ENCODE measurements around the gene TBC1D22A. TPM values are rescaled to one million over a fixed set of nuclear protein-coding genes. Genes with fewer than 3 reads are reported as not detected.

The TBC1D22A gene
- total and polyA plus RNA-seq, 11 donors, result 9.4 to 30.7 (median 18.6) TPM

DNA sequence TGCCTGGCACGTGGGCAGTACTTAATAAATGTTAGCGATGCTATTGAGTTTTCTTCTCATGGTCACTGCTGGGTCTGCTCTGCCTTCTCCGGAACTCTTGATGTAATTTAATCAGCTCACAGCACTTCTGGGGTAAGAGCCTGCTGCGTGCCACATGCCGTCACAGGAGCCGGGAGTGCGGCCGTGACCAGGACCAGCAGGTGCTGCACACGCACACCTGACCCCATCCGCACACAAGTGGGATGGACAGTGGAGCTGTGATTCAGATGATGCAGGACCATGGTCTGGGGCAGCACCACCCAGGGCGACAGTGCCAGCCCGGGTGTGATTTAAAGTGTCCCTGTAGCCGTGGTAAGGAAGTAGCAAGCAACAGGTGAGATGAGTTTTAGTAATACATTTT is 61.2 kb downstream of the TBC1D22A start:
- no peak overlapping the region for H3K27ac ChIP-seq
- TF ChIP-seq, protein P1, sequence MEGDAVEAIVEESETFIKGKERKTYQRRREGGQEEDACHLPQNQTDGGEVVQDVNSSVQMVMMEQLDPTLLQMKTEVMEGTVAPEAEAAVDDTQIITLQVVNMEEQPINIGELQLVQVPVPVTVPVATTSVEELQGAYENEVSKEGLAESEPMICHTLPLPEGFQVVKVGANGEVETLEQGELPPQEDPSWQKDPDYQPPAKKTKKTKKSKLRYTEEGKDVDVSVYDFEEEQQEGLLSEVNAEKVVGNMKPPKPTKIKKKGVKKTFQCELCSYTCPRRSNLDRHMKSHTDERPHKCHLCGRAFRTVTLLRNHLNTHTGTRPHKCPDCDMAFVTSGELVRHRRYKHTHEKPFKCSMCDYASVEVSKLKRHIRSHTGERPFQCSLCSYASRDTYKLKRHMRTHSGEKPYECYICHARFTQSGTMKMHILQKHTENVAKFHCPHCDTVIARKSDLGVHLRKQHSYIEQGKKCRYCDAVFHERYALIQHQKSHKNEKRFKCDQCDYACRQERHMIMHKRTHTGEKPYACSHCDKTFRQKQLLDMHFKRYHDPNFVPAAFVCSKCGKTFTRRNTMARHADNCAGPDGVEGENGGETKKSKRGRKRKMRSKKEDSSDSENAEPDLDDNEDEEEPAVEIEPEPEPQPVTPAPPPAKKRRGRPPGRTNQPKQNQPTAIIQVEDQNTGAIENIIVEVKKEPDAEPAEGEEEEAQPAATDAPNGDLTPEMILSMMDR (IDR thresholded peaks at IDR 0.05), result no peak
- no peak for TF ChIP-seq POLR2A (IDR thresholded peaks at IDR 0.05)
- H3K4me1 ChIP-seq, result peaks cover 0 to 12% (median 3%) of the 10 kb centered on the region in 12 donors
- DNase-seq, result no peak
- no peak overlapping the region for H3K4me3 ChIP-seq
- intact Hi-C loops (cut with DNase I), result no loop called here
- peaks cover 0 to 15% (median 0%) of the 10 kb centered on the region in 12 donors for H3K9me3 ChIP-seq
- peaks cover 0 to 15% (median 3%) of the 10 kb centered on the region in 9 donors for H3K36me3 ChIP-seq
- WGBS, 4 donors, result 96 to 98% (median 97%) methylated on average over 13 of the region's 13 CpGs
- no peaks in the 10 kb centered on the region for H3K27me3 ChIP-seq
- no peak for ATAC-seq

DNA sequence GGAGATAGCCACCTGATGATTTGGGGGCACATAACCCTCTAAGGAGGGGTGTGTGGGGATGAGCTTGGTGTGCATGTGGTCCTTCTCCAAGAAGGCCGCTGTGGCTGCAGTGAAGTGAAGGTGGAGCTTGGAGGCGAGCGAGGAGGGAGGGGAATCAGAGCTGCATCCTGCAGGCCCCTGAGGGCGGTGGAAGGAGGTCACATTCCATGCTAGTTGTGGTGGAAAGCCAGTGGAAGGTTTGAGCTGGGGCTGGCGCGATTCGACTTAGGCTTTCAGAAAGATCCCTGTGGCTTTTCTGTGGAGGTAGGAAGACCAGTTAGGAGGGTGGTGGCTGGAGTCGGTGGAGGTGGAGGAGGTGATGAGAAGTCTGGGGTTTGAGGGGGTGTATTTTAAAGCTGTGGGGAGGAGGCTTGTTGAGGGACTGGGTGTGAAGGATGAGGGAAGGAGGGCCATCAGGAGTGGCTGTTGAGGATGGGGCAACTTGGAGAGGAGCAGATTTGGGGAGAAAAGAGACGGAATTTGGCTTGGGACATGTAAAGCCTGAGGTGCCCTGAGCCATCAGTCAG is 62.0 kb downstream of the TBC1D22A start:
- H3K4me3 ChIP-seq, result no peak overlapping the region
- TF ChIP-seq, protein P1 (IDR thresholded peaks at IDR 0.05), result no peak
- no peak for TF ChIP-seq POLR2A (IDR thresholded peaks at IDR 0.05)
- peaks cover 0 to 20% (median 3%) of the 10 kb centered on the region in 9 donors for H3K36me3 ChIP-seq
- H3K4me1 ChIP-seq, result peaks cover 0 to 19% (median 10%) of the 10 kb centered on the region in 12 donors
- intact Hi-C loops (cut with DNase I), result no loop called here
- no peaks in the 10 kb centered on the region for H3K27me3 ChIP-seq
- DNase-seq (no peak), ATAC-seq (no peak)
- H3K27ac ChIP-seq, result no peak overlapping the region
- WGBS, 4 donors, result 93 to 97% (median 94%) methylated on average over 9 of the region's 9 CpGs
- H3K9me3 ChIP-seq, result peaks cover 0 to 15% (median 0%) of the 10 kb centered on the region in 12 donors

DNA sequence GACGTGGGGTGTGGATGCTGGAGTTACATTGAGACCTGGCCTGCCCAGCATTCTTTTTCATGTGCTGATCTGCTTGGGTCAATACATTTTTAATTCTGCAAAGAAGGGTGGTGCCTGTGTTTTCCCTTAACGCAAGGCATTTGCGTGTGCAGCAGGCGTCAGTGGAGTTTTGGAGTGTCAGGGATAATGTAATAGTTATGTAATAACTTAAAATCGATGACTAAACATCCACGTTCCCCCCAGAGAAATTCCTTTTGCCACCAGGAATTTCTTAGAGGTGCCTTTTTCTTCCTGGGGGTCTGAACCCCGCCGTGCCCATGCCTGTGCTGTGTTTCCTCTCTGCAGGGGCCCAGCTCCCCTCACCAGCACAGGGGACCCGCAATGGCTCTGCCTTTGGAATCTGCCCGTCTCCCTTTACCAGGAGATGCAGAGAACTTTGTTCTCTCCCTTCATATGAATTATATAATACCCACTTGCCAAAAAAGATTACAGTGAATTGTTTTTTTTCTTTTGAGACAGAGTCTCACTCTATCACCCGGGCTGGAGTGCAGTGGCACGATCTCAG is 62.6 kb downstream of the TBC1D22A start:
- ATAC-seq (no peak), DNase-seq (no peak)
- 92 to 96% (median 94%) methylated on average over 12 of the region's 12 CpGs for WGBS, 4 donors
- H3K27me3 ChIP-seq, result no peaks in the 10 kb centered on the region
- peaks cover 0 to 25% (median 3%) of the 10 kb centered on the region in 9 donors for H3K36me3 ChIP-seq
- intact Hi-C loops (cut with DNase I), result no loop called here
- no peak for TF ChIP-seq POLR2A (IDR thresholded peaks at IDR 0.05)
- TF ChIP-seq, protein P1 (IDR thresholded peaks at IDR 0.05), result no peak
- no peak overlapping the region for H3K27ac ChIP-seq
- no peak overlapping the region for H3K4me3 ChIP-seq
- peaks cover 0 to 13% (median 0%) of the 10 kb centered on the region in 12 donors for H3K9me3 ChIP-seq
- peaks cover 0 to 26% (median 17%) of the 10 kb centered on the region in 12 donors for H3K4me1 ChIP-seq

DNA sequence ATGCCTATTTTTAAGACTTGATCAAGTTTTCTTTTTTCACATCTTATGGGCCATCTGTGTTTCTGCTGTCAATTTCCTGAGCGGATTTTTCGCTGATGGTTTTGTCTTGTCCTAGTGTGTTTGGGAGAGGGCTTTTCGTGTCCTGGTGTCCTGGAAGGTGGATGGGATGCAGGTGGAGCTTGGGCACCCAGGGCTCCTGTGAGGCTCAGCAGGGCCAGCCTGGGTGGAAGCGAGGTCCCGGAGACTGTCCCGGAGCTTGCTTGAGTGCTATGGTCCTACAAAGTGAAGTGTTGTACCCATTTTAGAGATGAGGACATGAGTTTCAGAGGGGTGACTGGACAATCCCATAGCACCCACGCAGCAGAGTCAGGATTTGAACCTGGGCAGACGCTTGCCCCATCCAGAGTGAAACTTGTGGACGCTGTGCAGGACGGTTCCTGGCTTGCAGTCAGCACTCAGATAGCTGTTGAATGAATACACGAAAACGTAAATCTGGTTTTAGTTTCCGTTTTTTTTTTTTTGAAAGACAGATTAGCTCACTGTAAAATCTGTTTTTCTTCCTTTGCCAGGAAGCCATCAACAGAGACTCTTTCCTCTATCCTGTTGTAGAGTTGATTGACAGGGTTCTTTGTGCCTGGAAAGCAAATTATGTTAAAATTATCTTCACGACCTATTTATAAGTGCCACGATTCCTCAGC is 64.1 kb downstream of the TBC1D22A start:
- DNase-seq (no peak), ATAC-seq (no peak)
- TF ChIP-seq POLR2A (IDR thresholded peaks at IDR 0.05), result no peak
- TF ChIP-seq, protein P1 (IDR thresholded peaks at IDR 0.05), result no peak
- WGBS, 4 donors, result 80 to 89% (median 84%) methylated on average over 15 of the region's 15 CpGs
- H3K27ac ChIP-seq, result no peak overlapping the region
- peaks cover 0 to 25% (median 3%) of the 10 kb centered on the region in 9 donors for H3K36me3 ChIP-seq
- H3K4me1 ChIP-seq, result peaks cover 0 to 36% (median 26%) of the 10 kb centered on the region in 12 donors
- H3K4me3 ChIP-seq, result no peak overlapping the region
- intact Hi-C loops (cut with DNase I), result no loop called here
- H3K27me3 ChIP-seq, result no peaks in the 10 kb centered on the region
- H3K9me3 ChIP-seq, result no peaks in the 10 kb centered on the region

Data from heart left ventricle (tissue), 16 donors.